ENCODE measurements around the gene PRKN.

GRCh38 chr6:162697872-162698403 is 29.6 kb downstream of the PRKN start:
- TF ChIP-seq CTCF (IDR thresholded peaks at IDR 0.05) (no peak), SIN3A (IDR thresholded peaks at IDR 0.05; ENCODE audit: borderline replicate concordance, insufficient read depth, low read depth, low read length) (no peak)
